T-helper 9 cell (primary cell): Measurements from ENCODE around the gene SDK2.

Experiments
- DNase-seq: peaks from one replicate; pipeline ENCODE4 v3.0.0-alpha.2; 2020

Gene SDK2

GRCh38 chr17:73551144-73551543, 93.1 kb downstream of the SDK2 start:
- no peak for DNase-seq

GRCh38 chr17:73550556-73550955, 93.7 kb downstream of the SDK2 start:
- no peak for DNase-seq

GRCh38 chr17:73549841-73550430, 94.3 kb downstream of the SDK2 start:
- no peak for DNase-seq

- no peak for DNase-seq
Measured at GRCh38 chr17:73548620-73549311, 95.5 kb downstream of the SDK2 start.

GRCh38 chr17:73547790-73548189, 96.5 kb downstream of the SDK2 start:
- DNase-seq: no peak

- no peak for DNase-seq
Measured at GRCh38 chr17:73546770-73547536, 97.3 kb downstream of the SDK2 start.

- DNase-seq: no peak
Measured at GRCh38 chr17:73546114-73546513, 98.1 kb downstream of the SDK2 start.

GRCh38 chr17:73545109-73546032, 98.9 kb downstream of the SDK2 start:
- DNase-seq: no peak

GRCh38 chr17:73544333-73544732, 99.9 kb downstream of the SDK2 start:
- no peak for DNase-seq

- DNase-seq: no peak
Measured at GRCh38 chr17:73542323-73542722, 101.9 kb downstream of the SDK2 start.

GRCh38 chr17:73541561-73541981, 102.7 kb downstream of the SDK2 start:
- DNase-seq: no peak

GRCh38 chr17:73541111-73541510, 103.1 kb downstream of the SDK2 start:
- no peak for DNase-seq

GRCh38 chr17:73539166-73539565, 105.1 kb downstream of the SDK2 start:
- DNase-seq: no peak

- no peak for DNase-seq
Measured at GRCh38 chr17:73538445-73538844, 105.8 kb downstream of the SDK2 start.

GRCh38 chr17:73536700-73537605, 107.3 kb downstream of the SDK2 start:
- no peak for DNase-seq

GRCh38 chr17:73535746-73536145, 108.5 kb downstream of the SDK2 start:
- DNase-seq: no peak

- no peak for DNase-seq
Measured at GRCh38 chr17:73534209-73534909, 109.9 kb downstream of the SDK2 start.

GRCh38 chr17:73533781-73534180, 110.5 kb downstream of the SDK2 start:
- DNase-seq: no peak

- no peak for DNase-seq
Measured at GRCh38 chr17:73533127-73533526, 111.1 kb downstream of the SDK2 start.

- DNase-seq: no peak
Measured at GRCh38 chr17:73532421-73532901, 111.8 kb downstream of the SDK2 start.

- no peak for DNase-seq
Measured at GRCh38 chr17:73531158-73531557, 113.1 kb downstream of the SDK2 start.
